Measurements from ENCODE around the gene TP73.

- TF ChIP-seq CTCF (IDR thresholded peaks at IDR 0.05): no peak
- TF ChIP-seq POLR2A (IDR thresholded peaks at IDR 0.05): no peak
These were observed 109.1 kb downstream of the TP73 start for GRCh38 chr1:3761296-3762010.
